ENCODE data around the gene PSME4.
"Not testable (repeated sequence)": the region's sequence is repeated elsewhere in the genome, so short reads cannot be mapped to it uniquely, and the experiment has no call there.

Gene PSME4

DNA sequence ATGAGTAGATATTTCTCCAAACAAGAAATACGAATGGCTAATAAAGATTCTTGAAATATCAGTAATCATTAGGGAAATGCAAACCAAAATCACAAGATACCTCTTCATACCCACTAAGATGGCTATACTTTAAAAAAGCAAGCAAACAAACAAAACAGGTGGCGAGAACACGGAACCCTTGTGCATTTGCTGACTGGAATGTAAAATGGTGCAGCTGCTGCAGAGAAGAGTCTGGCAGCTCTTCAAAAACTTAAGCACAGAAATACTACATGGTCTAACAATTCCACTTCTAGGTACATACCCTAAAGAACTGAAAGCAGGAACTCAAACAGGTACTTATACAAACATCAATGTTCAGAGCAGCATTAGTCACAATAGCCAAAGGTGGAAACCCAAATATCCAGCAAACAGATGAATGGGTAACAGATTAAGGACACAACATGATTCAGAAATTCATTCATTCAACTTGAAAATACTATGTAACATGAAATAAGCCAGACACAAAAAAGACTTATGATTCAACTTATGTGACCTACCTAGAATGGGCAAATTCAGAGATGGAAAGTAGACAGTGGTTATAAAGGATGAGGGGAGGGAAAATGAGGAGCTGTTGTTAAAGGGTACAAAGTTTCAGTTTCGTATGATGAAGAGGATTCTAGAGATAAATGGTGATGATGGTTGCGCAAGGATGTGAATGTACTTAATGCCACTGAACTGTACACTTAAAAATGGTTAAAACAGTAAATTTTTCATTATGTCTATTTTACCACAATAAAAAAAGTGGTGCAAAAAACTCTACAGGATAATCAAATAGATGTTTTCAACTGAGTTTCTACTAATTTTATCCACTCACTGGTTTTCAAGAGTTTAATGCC is 84.2 kb downstream of the PSME4 start:
- DNase-seq, result no peak

DNA sequence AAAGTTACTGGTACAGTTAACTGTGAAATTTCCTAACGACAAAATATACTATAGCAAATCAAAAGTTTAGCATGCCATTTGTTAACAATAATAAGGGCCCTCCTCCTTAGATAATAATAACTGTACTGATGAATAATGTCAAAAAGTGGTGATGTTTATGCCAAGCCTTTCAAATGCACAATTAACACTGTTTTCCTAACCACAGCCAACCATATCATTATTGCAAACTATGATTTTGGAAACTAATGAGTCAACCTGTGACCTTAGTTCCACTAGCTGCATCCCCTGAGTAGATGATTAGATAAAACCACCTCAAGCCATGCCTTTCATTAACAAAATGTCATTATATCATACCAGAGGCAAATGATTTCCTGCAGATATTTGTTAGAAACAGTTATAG is 85.9 kb downstream of the PSME4 start:
- DNase-seq, result no peak

DNA sequence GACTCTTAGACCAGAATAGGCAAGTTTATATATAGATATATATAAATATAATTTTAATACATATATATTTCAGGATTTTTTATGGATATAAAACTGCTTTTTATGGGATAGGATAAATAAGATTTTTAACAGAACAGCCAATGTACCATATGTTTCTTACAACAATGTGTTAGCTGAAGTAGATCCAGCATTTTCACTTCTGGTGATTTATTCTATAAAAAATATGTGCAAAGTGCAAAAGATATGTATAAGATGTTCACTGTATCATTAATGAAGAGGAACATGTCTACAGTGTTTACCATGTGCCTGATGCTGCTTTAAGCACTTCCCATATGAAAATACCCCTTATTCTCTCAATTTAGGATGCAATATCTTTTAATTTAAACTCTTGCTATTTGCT is 88.8 kb downstream of the PSME4 start:
- DNase-seq, result no peak

DNA sequence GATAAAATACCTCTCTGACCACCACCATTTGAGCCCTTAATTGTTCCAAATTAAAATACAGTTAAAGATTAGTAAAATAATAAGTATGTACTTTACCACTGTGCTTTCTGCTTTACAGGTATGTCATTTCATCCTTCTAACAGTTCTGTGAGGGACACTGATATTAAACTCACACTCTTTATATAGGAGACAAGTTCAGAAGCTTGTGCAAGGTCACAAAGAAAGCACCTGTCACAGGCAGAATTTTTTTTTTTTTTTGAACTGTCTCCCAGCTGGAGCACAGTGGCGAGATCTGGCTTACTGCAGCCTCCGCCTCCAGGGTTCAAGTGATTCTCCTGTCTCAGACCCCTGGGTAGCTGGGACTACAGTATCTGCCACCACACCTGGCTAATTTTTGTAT is 89.4 kb downstream of the PSME4 start:
- DNase-seq, result no peak

DNA sequence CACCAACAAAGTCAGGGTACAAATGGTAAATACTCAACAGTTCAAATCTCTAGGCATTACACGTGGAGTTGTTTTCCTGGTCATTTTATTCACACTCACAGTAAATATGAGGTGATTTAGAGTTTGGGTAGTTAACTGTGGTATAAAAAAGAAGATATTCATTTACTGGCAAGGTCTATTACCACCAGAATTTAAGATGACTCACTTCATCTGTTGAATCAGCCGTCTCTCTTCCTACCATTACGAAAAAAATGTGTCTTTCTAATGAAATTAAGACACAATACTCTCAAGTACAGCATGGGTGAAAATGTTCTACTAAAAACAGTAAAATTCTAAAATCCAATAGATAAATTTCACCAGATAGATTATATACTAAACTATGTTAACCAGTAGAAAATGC is 90.0 kb downstream of the PSME4 start:
- DNase-seq, result no peak

DNA sequence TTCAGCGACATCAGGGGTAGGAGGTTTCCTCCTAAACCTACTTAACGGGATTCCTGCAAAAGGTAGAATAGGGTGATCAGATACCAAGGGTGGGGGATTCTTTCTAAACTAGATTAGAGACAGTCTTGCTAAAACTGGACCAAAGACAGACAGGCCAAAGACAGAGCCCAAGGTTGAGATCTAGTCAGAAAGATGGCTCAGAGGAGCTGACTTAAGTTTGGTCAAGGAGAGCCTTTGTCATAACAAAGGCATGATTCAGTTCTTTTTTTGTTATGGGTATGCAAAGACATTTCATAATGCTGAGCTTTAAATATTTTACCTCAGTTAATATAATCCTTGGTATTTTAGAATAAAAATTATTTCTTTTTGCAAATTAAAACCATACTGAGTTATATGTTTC is 93.2 kb downstream of the PSME4 start:
- no peak for DNase-seq

DNA sequence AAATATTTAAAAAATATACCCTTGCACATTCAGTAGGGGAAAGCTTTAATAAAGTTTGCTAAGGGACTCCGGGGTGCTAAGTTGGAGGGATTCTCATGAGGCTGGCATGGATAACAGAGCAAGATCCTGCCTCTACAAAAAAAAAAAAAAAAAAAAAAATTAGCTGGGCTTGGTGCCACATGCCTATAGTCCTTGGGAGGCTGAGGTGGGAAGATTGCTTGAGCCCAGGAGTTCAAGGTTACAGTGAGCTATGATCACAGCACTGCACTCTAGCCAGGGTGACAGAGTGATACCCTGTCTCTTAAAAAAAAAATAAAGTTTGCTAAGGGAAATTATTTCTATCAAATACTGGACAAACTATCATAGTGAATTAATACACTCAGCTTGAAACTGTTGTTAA is 93.7 kb downstream of the PSME4 start:
- no peak for DNase-seq

DNA sequence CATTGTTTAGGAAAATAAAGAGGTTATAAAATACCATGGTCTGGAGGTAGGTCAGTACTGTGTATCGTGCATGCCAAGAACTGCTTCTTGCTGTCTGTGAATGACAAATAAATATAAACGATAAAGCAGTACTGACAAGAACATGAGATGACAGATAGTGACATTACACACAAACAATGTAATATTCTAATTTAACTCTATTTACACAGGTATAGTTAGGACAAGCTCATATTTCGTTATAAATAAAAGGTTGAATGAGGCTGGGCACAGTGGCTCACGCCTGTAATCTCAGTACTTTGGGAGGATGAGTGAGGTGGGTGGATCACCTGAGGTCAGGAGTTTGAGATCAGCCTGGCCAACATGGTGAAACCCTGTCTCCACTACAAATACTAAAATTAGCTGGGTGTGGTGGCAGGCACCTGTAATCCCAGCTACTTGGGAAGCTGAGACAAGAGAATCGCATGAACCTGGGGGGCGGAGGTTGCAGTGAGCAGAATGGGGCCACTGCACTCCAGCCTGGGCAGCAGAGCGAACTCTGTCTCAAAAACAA is 96.3 kb downstream of the PSME4 start:
- no peak for DNase-seq

DNA sequence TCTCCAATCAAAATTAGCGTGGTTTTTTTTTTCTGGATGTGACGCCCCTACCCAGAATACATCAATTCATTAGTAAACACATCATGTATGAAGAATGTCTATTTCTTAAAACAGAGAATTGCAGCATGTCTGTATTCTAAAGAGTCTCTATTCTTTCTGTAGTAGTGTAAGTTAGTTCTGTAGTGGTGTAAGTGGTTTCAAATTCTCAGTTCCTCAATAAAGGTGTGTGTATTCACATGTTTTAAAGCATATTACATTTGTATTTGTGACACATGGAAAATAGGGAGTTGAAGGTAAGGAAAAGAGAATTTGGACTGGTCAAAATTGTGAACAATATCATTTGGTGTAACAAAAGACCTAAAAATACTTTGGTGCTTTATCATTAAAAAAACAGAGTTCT is 103.0 kb downstream of the PSME4 start:
- DNase-seq, result no peak

DNA sequence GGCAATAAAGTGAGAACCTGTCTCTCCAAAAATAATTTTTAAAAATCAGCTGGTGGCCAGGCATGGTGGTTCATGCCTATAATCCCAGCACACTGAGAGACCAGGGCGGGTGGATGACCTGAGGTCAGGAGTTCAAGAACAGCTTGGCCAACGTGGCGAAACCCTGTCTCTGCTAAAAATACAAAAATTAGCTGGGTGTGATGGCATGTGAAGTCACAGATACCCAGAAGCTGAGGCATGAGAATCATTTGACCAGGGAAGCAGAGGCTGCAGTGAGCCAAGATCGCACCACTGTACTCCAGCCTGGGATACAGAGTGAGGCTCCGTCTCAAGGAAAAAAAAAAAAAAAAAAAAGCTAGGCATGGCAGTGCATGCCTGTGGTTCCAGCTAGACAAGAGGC is 103.6 kb downstream of the PSME4 start:
- DNase-seq, result no peak

DNA sequence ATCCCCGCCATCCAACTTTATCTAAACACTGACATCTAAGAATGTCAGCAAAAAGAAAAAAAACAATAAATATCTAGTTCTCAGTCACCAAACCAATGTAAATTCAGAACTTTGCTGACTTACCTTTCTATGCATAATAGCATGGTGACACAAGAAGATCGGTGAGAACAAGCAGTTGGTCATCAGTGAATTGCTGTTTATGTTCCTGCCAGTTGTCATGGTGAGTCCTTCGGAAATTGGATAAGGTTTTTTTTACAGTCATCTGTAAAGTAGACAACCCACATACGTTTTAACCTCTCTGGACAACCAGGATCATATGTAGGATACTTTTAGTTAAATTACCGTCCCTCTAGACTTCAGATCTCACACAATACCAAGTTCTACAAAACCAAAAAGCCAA is 104.8 kb downstream of the PSME4 start:
- no peak for DNase-seq

DNA sequence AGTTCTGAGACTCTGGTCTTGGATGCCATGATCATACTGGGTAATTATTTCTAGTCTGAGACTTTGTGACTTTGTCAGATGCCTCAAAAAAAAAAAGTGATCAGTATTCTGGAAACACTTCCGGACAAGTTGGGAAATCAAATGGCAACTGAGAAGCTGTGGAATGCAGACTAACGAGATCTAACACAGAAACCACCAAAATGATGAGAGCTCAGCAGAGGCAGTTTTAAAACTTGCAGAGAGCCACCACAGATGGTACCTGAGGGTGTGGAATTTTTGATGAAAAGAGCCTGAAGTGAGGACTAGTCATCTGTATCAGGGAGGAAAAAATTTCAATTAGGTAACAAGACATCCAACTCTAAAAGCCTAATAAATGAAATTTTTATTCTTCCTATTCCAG is 105.5 kb downstream of the PSME4 start:
- no peak for DNase-seq

DNA sequence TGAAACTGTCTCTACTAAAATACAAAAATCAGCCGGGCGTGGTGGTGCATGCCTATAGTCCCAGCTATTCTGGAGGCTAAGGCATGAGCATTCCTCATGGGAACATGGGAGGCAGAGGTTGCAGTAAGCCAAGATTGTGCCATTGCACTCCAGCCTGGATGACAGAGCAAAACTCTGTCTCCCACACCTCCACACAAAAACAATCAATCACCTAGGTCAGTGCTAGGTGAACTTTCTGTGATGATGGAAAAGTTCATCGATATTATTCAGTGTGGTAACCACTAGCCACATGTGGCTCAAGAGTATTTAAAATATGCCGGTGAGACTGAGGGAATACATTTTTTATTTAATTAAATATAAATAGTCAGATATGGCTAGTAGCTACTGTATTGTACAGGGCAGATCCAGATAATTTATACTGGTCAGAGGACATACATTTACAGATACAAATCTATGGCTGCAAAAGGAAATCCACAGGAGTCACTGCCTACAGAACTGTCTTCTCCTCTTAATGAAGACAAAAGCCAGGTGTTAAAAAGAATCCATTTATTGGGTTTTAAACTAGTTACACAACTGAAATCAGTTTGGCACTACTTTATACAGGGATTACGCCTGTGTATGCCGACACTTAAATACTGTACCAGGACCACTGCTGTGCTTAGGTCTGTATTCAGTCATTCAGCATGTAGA is 107.1 kb downstream of the PSME4 start:
- no peak for DNase-seq

DNA sequence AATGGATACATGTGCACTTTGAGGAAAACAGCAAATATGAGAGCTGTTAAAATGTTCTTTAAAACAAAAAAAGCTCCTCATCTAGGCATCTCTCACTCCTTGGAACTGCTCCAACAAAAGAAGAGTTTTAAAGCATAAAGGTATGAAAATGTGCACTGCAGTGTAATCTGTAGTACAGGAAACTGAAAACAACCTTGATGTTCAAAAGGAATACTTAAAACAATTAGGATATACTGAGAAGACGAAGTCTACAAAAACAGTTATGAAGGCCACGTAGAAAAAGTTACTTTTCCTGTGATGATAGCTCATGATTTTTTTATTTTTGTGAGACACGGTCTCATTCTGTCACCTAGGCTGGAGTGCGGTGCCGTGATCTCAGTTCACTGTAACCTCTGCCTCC is 109.0 kb downstream of the PSME4 start:
- DNase-seq, result no peak

DNA sequence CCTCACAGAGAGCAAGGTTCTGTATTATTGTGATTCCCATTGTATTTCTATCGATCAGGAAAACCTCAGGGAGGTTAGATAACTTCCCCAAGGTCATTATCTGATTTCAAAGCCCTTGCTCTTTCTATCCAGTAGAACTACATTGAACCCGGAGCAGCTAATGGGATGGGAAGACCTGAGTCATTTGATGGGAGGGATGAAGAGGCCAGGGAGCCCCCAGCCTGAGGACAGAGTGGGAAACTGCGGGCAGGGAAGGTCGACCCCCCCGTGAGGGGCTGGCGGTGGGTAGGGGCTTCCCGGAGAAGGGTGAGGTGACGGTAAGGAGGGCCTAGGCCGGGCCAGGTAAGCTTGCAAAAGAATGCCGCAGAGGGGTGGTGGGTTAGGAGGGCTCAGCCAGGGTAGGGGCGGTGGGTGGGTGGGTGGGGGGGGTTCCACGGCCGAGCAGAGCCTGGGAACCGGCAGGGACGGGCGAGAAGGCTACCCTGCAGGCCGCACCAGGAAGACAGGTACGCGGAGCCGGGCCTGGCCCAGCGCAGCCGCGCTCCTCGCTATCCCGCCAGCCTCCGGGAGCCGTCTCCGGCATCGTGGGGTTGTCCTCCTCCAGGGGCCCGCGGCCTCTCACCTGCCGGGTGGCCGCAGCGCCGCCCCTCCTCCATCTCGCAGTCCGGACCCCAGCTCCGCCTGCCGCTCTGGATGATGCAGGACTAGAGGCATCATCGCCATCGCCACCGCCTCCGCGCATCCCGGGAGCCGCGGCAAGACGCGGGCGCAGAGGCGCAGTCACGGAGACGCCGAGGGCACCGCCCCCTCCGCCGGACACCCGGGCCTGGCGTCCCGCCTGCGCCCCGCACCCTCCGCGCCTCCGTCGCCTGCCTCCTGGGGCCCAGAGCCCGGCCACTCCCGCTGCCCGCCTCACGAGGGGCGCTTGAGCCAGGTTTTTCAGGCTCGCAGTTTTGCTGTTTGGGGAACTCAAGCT is 111.3 kb downstream of the PSME4 start, which contains the start of gene GPR75:
Gene GPR75, minus strand, starts transcription at position 762 of the 976 bp plus-strand sequence. CDS start 5,211 bp downstream, outside the sequence.
- DNase-seq, result no peak

DNA sequence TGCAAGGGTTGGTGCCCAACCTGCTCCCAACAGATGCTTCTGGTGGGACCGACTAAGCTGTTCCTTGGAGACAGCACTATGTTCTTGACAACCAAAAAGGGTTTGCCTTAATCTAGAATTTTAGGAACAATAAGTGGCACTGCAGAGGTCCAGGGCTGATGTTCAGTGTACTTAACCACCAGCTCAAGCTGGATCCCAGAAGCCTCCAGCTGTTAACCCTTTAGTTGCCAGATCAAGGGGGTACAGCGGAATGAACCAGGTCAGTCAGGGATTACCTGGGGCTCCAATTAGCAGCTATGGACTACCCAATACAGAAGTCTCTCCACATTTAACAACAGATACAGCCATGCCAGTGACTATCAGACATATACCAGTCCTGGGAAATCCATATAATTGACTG is 114.5 kb downstream of the PSME4 start:
- DNase-seq, result no peak

DNA sequence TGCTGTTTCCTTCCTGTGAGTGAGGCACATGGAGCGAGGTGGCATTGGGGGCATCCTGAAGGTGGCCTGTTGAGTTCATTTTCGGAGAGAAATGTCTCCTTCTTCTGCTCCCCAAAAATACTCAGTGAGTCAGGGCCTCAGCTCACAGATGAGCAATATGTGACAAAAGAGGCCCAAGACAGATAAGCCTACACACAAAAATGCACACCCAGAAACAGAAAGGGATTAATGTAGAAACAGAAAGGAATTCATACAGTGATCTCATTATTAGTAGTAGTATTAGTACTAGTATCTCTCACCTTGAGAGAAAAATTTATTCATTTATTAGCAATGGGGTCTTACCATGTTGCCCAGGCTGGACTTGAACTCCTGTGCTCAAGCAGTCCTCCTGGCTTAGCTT is 116.1 kb downstream of the PSME4 start:
- no peak for DNase-seq

DNA sequence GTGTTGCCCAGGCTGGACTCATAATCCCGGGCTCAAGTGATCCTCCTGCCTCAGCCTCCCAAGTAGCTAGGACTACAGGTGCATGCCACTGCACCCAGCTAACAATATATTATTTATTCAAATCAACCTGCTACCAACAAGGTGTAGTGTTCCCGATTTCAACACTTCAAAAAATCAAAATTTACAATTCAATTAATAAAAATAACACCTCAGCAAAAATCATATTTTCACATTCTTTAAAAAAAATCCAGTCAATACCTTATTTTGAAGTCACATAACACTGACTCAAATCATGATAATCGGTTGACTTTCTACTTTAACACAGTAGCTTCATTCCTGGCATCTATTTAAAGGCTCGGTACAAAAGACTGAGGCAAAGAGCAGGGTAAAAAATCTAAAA is 118.3 kb downstream of the PSME4 start:
- DNase-seq, result no peak

DNA sequence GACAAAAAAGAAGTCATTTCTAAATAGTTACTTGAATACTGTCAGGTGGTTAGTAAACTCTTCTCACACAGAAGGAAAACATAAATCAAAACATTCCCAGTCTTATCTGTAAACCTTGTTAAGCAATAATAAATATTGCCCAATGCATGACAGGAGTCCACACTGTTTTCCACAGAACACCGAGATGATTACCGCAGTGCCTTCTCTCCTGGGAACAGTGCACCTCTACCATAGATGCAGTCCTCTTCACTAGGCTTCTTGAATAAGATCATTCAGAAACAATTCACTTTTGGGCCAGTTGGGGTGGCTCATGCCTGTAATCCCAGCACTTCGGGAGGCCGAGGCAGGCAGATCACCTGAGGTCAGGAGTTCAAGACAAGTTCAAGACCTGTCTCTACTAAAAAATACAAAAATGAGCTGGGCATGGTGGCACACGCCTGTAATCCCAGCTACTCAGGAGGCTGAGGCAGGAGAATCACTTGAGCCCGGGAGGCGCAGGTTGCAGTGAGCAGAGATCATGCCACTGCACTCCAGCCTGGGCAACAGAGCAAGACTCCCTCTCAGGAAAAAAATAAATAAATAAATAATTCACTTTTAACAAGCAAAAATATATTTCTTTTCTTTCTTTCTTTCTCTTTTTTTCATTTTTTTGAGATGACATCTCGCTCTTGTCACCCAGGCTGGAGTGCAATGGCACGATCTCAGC is 119.6 kb downstream of the PSME4 start:
- DNase-seq, result not testable (repeated sequence)

DNA sequence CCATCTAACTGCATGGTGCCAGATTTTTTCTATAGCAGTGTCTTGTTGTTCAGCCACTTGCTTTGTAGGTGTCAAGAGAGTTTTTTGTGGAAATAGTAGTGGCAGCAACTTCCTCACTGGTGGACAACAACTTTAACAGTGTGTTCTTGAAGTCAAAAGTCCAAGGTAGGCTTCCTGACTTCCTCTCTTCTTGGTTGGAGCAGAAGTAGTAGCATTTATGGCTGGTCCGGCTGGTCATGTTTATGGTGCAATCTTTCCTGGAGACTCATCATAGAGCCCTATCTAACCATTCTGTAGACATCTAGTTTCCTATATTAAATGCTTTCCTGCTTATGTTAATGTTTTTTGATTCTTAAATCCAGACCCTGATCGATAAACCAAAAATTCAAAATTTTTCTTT is 122.7 kb downstream of the PSME4 start:
- no peak for DNase-seq

DNA sequence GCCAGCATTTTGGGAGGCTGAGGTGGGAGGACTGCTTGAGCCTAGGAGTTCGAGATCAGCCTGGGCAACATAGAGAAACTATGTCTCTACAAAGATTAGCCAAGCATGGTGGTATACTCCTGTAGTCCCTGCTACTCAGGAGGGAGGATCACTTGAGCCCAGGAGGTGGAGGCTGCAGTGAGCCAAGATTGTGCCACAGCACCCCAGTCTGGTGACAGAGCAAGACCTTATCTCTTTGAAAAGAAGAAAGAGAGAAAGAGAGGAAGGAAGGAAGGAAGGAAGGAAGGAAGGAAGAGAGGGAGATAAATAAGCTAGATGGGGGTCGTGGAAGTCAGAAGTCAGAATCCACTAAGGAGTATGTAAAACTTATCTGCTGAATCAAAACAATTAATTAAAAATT is 127.2 kb downstream of the PSME4 start:
- DNase-seq, result no peak

DNA sequence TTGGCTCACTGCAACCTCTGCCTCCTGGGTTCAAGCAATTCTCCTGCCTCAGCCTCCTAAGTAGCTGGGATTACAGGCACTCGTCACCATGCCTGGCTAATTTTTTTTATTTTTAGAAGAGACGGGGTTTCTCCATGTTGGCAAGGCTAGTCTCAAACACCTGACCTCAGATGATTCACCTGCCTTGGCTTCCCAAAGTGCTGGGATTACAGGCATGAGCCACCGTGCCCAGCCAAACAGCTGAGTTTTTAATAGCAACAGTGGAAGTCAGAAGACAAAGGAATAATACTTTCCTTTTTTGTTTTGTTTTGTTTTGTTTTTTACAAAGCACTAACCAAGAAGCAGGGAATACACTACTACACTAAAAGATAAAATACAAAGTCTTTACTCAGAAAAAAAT is 127.9 kb downstream of the PSME4 start:
- DNase-seq, result no peak
